ENCODE measurements around the gene RIN2.
A peak's percentile ranks its signal among the peaks of the same experiment; 100 is the strongest.

RIN2 gene

GRCh38 chr20:19761841-19762240, 3.8 kb downstream of the RIN2 start:
- Mint-ChIP-seq H3K4me1 (peaks cover 59% of the 10 kb centered on the region), H3K4me3 (peak overlapping the region; percentile 1 to 54 (median 20)), H3K9me3 (no peaks in the 10 kb centered on the region), H3K36me3 (ENCODE audit: low read depth) (peaks cover 9% of the 10 kb centered on the region), H3K27me3 (ENCODE audit: low read depth) (no peaks in the 10 kb centered on the region), H3K27ac (peak overlapping the region; percentile 58 to 93 (median 74))
- TF ChIP-seq CTCF (IDR thresholded peaks at IDR 0.05; ENCODE audit: unreplicated experiment in 3 of 3), result no peak

DNA sequence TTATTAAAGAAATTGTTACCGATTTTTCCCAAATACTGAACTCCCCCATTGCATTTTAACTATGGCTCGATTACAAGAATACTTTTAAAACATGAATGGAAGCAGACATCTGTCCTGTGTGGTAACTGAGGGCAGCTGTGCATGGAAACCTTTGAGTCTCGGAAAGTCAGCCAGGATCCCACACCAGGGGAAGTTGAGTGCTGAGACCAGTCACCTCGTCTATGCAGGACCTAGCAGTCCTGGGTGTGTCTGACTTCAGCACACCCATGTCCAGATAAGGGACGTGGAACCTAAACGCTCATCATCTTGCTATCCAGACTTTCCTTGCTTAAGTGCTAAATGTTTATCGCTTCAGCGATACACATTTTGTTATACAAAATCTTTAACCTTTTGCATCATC, 6.1 kb downstream of the RIN2 start:
- no peak overlapping the region for H3K27ac Mint-ChIP-seq
- peaks cover 65% of the 10 kb centered on the region for H3K4me1 Mint-ChIP-seq
- TF ChIP-seq CTCF (IDR thresholded peaks at IDR 0.05; ENCODE audit: unreplicated experiment in 3 of 3), result no peak
- H3K4me3 Mint-ChIP-seq, result no peak overlapping the region
- H3K27me3 Mint-ChIP-seq (ENCODE audit: low read depth), result no peaks in the 10 kb centered on the region
- no peaks in the 10 kb centered on the region for H3K9me3 Mint-ChIP-seq
- peaks cover 14% of the 10 kb centered on the region for H3K36me3 Mint-ChIP-seq (ENCODE audit: low read depth)

- H3K27me3 Mint-ChIP-seq (ENCODE audit: low read depth), result no peaks in the 10 kb centered on the region
- TF ChIP-seq CTCF (IDR thresholded peaks at IDR 0.05; ENCODE audit: unreplicated experiment in 3 of 3), result no peak
- H3K4me3 Mint-ChIP-seq, result no peak overlapping the region
- H3K36me3 Mint-ChIP-seq (ENCODE audit: low read depth), result peaks cover 17% of the 10 kb centered on the region
- no peaks in the 10 kb centered on the region for H3K9me3 Mint-ChIP-seq
- H3K4me1 Mint-ChIP-seq, result peaks cover 68% of the 10 kb centered on the region
- H3K27ac Mint-ChIP-seq, result no peak overlapping the region
Observed at GRCh38 chr20:19765266-19765665, 7.2 kb downstream of the RIN2 start.

DNA sequence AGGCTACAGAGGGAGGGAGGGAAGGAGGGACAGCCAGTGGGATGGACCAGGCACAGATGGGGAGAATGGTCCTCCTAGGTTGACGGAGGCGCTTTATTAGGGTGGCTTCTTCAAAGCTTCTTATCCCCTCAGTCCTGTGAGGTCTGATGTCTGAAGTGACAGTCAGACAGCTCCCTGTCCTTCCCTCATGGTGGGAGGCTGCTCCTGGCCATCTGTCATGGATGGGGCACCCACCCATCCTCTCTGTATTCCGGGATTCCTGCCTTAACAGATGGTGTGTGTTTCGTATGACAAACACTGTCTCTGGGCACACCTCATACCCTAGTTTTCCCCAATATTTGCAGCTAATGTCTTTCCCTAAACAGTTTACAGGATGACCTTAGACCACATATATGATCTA, 7.9 kb downstream of the RIN2 start:
- no peaks in the 10 kb centered on the region for H3K27me3 Mint-ChIP-seq (ENCODE audit: low read depth)
- H3K4me3 Mint-ChIP-seq, result no peak overlapping the region

GRCh38 chr20:19767070-19767469, 9.0 kb downstream of the RIN2 start:
- peak overlapping the region; percentile 69 to 92 (median 89) for H3K27ac Mint-ChIP-seq
- no peak overlapping the region for H3K4me3 Mint-ChIP-seq
- no peaks in the 10 kb centered on the region for H3K27me3 Mint-ChIP-seq (ENCODE audit: low read depth)
- TF ChIP-seq CTCF (IDR thresholded peaks at IDR 0.05; ENCODE audit: unreplicated experiment in 3 of 3), result no peak
- peaks cover 66% of the 10 kb centered on the region for H3K4me1 Mint-ChIP-seq
- no peaks in the 10 kb centered on the region for H3K9me3 Mint-ChIP-seq
- peaks cover 20% of the 10 kb centered on the region for H3K36me3 Mint-ChIP-seq (ENCODE audit: low read depth)

More for the DNA sequence above, 7.9 kb downstream of the RIN2 start:
- no peaks in the 10 kb centered on the region for H3K9me3 Mint-ChIP-seq
- peaks cover 67% of the 10 kb centered on the region for H3K4me1 Mint-ChIP-seq
- TF ChIP-seq CTCF (IDR thresholded peaks at IDR 0.05; ENCODE audit: unreplicated experiment in 3 of 3), result no peak
- peaks cover 17% of the 10 kb centered on the region for H3K36me3 Mint-ChIP-seq (ENCODE audit: low read depth)
- peak overlapping the region in 2 of 3 experiments; percentile 9 to 29 for H3K27ac Mint-ChIP-seq

DNA sequence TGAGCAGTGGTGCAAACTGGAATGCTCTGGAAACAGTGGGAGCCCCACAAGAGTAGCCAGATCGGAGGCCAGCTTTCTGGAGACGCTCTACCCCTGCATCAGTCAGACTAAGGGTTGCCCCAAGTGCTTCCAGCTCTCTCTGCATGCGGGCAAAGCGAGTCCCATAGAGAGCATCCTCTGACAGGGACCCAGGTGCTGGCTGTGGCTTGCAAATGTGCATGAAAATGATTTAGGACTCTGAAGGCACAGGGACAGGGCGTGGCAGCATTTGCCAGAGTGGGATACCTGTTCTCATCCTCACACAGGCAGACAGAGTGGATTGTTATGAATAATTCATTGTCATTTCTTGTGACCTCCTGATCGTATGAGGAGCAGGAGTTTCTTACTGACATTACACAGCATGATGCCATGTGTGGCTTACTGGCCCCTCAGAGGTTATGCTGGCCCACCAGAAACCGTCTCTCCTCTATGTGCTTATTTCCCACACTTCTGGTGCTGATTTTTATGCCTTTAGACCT, 10.3 kb downstream of the RIN2 start:
- Mint-ChIP-seq H3K27ac (peak overlapping the region in 2 of 3 experiments; percentile 72 to 92), H3K27me3 (ENCODE audit: low read depth) (no peaks in the 10 kb centered on the region), H3K36me3 (ENCODE audit: low read depth) (peaks cover 17% of the 10 kb centered on the region), H3K4me1 (peaks cover 67% of the 10 kb centered on the region), H3K4me3 (no peak overlapping the region), H3K9me3 (no peaks in the 10 kb centered on the region)
- no peak for TF ChIP-seq CTCF (IDR thresholded peaks at IDR 0.05; ENCODE audit: unreplicated experiment in 3 of 3)

Data from nephron (organoid).